NCI-H524 treated with DMSO at 0.1 percent for 48 hours (cell line): ENCODE results near the gene NPIPB12.
"Not testable (repeated sequence)": the region's sequence is repeated elsewhere in the genome, so short reads cannot be mapped to it uniquely, and the experiment has no call there.

Experiments used
- DNase-seq: peaks from one replicate; lab custom pipeline; 2025; lab: John Stamatoyannopoulos, UW

NPIPB12 gene

GRCh38 chr16:29506308-29506707 lies at the start of gene NPIPB12:
TSS of gene NPIPB12 (minus strand) at chr16:29506408.
- not testable (repeated sequence) for DNase-seq

- not testable (repeated sequence) for DNase-seq
Observed at GRCh38 chr16:29521520-29521919, 15.3 kb upstream of the NPIPB12 start.

- DNase-seq, result not testable (repeated sequence)
Observed at GRCh38 chr16:29482276-29482675, 23.9 kb downstream of the NPIPB12 start.

DNA sequence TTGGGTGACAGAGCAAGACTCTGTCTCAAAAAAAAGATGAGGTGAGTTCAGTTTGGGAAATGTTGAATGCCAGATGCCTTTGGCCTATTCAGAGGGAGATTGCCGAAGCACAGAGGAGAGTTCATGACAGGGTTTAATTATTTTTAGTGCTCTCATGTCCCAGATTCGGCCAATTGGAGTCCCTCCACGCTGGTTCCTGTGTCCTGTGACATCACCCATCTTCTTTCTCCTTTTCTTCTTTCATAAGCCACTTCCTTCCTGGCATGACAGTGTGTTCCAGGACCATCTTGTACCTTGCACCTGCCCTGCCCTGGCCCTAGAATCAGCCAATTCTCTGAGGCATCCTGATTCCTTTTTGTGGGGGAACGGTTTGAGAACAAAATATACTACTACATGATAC lies 34.1 kb downstream of the NPIPB12 start:
- not testable (repeated sequence) for DNase-seq

- DNase-seq, result not testable (repeated sequence)
Observed at GRCh38 chr16:29469660-29470059, 36.5 kb downstream of the NPIPB12 start.

DNA sequence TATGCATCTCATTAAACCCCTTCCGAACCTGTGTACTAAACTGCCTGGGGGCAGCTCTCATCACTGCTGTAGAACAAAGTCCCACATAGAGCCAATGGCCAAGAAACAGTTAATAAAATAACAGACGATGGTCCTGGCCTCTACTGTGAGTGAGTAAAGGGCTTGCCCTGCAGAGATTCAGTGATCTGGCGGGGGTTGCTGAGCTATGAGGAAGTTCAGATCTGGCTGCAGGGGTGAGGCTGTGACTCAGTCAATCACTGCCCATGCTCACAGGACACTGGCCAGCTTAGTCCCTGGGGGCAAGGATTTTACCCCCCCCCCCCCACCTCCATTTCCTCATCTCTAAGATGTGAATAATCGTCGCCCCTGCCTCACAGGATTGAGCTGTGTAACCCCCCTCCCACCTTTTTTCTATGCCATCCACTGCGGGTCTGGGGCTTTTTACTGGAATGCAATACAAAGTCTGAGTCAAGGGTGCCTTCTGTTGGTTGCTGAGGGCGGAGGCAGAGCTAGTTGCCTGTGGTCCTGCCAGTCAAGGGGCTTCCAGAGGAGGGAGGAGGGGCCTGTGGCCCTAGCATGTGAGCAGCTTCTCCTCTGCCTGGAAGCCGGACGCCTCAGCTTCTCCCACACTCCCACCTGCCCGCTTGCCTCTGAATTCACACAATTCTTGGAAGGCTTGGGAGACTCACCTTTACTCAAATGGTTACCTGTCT lies 38.4 kb downstream of the NPIPB12 start:
- DNase-seq, result not testable (repeated sequence)

GRCh38 chr16:29466904-29467303 lies 39.3 kb downstream of the NPIPB12 start:
- DNase-seq, result not testable (repeated sequence)

GRCh38 chr16:29465985-29466824 lies 40.0 kb downstream of the NPIPB12 start:
- DNase-seq, result not testable (repeated sequence)

GRCh38 chr16:29460647-29461030 lies 45.6 kb downstream of the NPIPB12 start:
- not testable (repeated sequence) for DNase-seq

DNA sequence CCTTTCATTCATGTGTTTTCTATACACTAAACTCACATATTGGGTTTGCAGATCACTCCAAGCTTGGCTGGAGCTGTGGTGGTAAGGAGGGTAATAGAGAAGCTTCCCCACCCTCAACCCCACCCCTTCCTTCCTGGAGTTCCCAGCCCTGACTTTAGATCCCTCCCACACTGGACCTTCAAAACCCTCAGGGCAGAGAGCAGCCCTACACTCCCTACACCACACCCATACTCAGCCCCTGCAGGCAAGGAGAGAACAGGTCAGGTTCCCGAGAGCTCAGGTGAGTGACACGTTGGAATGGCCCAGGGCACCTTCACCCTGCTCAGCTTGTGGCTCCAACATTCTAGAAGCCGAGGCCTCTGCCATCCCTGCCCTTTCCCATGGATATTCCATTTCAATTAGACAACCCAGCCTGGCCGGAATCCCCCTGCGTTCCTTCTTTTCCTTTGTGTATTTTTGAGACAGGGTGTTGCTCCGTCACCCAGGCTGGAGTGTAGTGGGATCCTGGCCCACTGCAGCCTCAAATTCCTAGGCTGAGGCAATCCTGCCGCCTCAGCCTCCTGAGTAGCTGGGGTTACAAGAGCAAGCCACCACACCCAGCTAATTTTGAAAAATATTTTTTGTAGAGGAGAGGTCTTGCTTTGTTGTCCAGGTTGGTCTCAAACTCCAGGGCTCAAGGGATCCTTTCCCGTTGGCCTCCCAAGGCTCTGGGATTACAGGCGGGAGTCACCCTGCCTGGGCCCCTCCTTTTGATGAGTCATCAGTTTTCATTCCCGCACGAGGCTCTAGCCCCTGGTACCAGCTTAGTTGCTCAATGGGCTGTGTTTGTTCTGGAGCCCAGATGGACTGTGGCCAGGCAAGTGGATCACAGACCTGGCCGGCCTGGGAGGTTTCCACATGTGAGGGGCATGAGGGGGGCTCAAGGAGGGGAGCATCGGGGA lies 46.2 kb downstream of the NPIPB12 start, which contains the start of gene SULT1A4:
Gene SULT1A4 (plus strand): TSS at position 208 of the 941 bp plus-strand sequence. CDS start 1,473 bp downstream, outside the sequence.
- DNase-seq, result not testable (repeated sequence)

DNA sequence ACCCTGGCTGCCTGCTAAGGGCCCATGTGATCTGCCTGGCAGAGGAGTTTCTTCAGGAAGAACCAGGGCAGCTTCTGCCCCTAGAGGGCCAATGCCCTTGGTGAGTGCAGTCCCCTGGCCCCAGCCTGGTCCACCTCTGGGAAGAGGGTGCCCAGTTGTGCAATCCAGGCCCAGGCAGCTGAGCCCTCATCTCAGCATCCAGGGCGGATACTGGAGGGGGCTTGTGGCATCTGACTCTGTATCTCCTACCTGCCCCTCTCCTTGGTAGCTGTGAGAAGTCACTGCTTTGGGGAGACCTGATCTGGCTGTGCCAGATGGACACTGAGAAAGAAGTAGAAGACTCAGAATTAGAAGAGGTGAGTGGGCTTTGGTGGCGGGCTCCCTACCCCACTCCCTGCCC lies 48.5 kb downstream of the NPIPB12 start:
- not testable (repeated sequence) for DNase-seq

DNA sequence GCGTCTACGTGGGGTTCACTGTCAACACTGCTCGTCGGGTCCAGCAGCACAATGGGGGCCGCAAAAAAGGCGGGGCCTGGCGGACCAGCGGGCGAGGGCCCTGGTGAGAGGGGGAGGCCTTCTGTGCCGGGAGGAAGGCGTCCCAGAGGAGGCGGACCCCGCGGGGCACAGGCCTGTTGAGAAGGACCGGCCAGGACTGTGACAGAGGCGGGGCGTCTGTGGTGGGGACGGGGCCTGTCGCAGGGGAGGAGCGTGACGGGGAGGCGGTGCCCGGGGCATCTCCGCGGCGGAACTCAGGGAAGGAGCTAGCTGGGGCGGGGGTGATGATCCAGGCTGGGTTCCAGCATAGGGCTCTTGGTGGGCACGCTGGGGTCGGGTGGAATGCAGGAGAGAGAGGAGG lies 51.4 kb downstream of the NPIPB12 start:
- not testable (repeated sequence) for DNase-seq

GRCh38 chr16:29454269-29454668 lies 51.9 kb downstream of the NPIPB12 start, which contains the start of the genes BOLA2 and SLX1B:
TSS of gene BOLA2 (minus strand) at chr16:29454351. CDS start at chr16:29454253, 98 bp downstream.
TSS of gene SLX1B (plus strand) at chr16:29454533.
- DNase-seq, result not testable (repeated sequence)

- not testable (repeated sequence) for DNase-seq
Observed at GRCh38 chr16:29453754-29454153, 52.5 kb downstream of the NPIPB12 start.
